Heart right ventricle (tissue), 16 donors: ENCODE results near the gene PHACTR3. TPM values are rescaled to one million over a fixed set of nuclear protein-coding genes. Genes with fewer than 3 reads are reported as not detected.

Experiments used
- ATAC-seq, 8 donors: fragments of 200-7000 bp; cut with Tn5 transposase; one replicate each; pipeline ENCODE4 v1.9.1; 2020; ENCODE audit warnings: mild to moderate bottlenecking in 8 of 8, moderate library complexity in 8 of 8, moderate number of reproducible peaks in 1 of 8
- DNase-seq, 2 donors: peaks; one replicate each; pipeline ENCODE4 v3.0.0-alpha.2; 2020
- H3K27ac ChIP-seq, 10 donors: fragments of 200-600 bp; sonication (generic) in 2 of 10; one replicate each; pipeline versions ENCODE4 v1.5.0 to v1.8.0; 2020 to 2022; ENCODE audit warnings: mild to moderate bottlenecking in 3 of 10
- H3K27me3 ChIP-seq, 7 donors: fragments of 200-600 bp; one replicate each; pipeline ENCODE4 v1.8.0; 2021 to 2022; ENCODE audit warnings: mild to moderate bottlenecking in 2 of 7
- H3K36me3 ChIP-seq, 9 donors: fragments of 200-600 bp; sonication (generic) in 1 of 9; one replicate each; pipeline versions ENCODE4 v1.5.0 to v1.8.0; 2020 to 2022; ENCODE audit warnings: mild to moderate bottlenecking in 2 of 9
- H3K4me1 ChIP-seq, 9 donors: fragments of 200-600 bp; sonication (generic) in 1 of 9; one replicate each; pipeline versions ENCODE4 v1.5.0 to v1.8.0; 2020 to 2022; ENCODE audit warnings: mild to moderate bottlenecking in 4 of 9
- H3K4me3 ChIP-seq, 10 donors: fragments of 200-600 bp; sonication (generic) in 2 of 10; one replicate each; pipeline versions ENCODE4 v1.5.0 to v1.8.0; 2020 to 2022; ENCODE audit warnings: mild to moderate bottlenecking in 7 of 10, moderate library complexity in 2 of 10
- H3K9me3 ChIP-seq, 11 donors: fragments of 200-600 bp in 10 of 11; sonication (generic) in 2 of 11; one replicate each; pipeline versions ENCODE4 v1.5.0 to v1.8.0; 2013 to 2022; ENCODE audit warnings: mild to moderate bottlenecking in 2 of 11, control low read depth in 1 of 11, moderate library complexity in 1 of 11
- CTCF ChIP-seq, 9 donors: fragments of 200-600 bp; sonication (generic) in 2 of 9; IDR thresholded peaks; one replicate each; pipeline versions ENCODE4 v1.5.0 to v1.8.0; 2021 to 2022; ENCODE audit warnings: antibody characterized with exemption in 9 of 9, mild to moderate bottlenecking in 5 of 9, moderate library complexity in 1 of 9
- WGBS, 2 donors: extraction: QIAGEN DNeasy Blood & Tissue Kit; methylation state at CpG; one replicate each; pipeline ENCODE4 v1.1.7; 2013; ENCODE audit warnings: inconsistent platforms in 1 of 2; 5-methylcytosine and 5-hydroxymethylcytosine counted together
- intact Hi-C, 10 donors: fragments of 100-400 bp; cut with DNase I; formaldehyde crosslinking; loops; one replicate each; pipeline versions ENCODE4 v1.11.1 to v1.14.2; 2022
- polyA plus RNA-seq, 2 donors: library from polyadenylated mRNA; stranded (reverse); fragments of 200-250 nt; gene quantifications; one replicate each; pipeline ENCODE4 v1.2.3, GENCODE V29; 2013
- total RNA-seq, 10 donors: library from RNA; stranded (reverse); fragmentation: NEBNext Ultra II Directional in 3 of 10; extraction: Animal tissue kit (Norgen Biotek cat#: 25700) in 3 of 10; gene quantifications; one replicate each; pipeline versions ENCODE4 v1.2.1 to v1.2.4, GENCODE V29; 2021 to 2023
- donor health status: Arrhythmogenic right ventricular cardiomyopathy.
- donor health status: ischemic (EF 13 %, LVEDD 7.1; RV severe dilation, severe dysfunction).
- donor health status: healthy with polysubstance abuse.
- donor health status: DM: no; HTN: yes; CAD: no.
- donor health status: DM: no; HTN: no; CAD: no.
- donor health status: ischemic (EF 25% LVEDD 6.9; RV normal size, moderate dysfunction).
- donor health status: ischemic (EF 25% LVEDD 5.7; RV mildly dilated, moderate dysfunction).
- donor health status: healthy.
- donor health status: DM: yes; HTN: yes; CAD: no.
- donor health status: Ischemic cardiomyopathy.
- donor health status: ischemic (EF 35%, LVEDD 5.7; RV mildly dilated, moderate dysfunction).
- donor health status: nonischemic (EF 11% LVEDD 7.7; RV severe dilation, severe dysfunction).
- donor health status: DM: yes; HTN: yes; CAD: no.
- donor health status: PGD.
- donor health status: ischemic (EF 29% LVEDD 5.4; RV normal size, mild dysfunction).
- donor health status: nonischemic (EF 23%, LVEDD 6.1; RV moderate dilation, normal function).

The PHACTR3 gene
- total and polyA plus RNA-seq, 12 donors: 0.51 to 24.1 (median 3.7) TPM

GRCh38 chr20:59792300-59792699 is 188.0 kb downstream of the PHACTR3 start:
- Histone ChIP-seq H3K4me1 (no peaks in the 10 kb centered on the region), H3K4me3 (no peak overlapping the region), H3K9me3 (peaks cover 0 to 44% (median 24%) of the 10 kb centered on the region in 11 donors), H3K27me3 (peaks cover 0 to 9% (median 0%) of the 10 kb centered on the region in 7 donors), H3K36me3 (no peaks in the 10 kb centered on the region), H3K27ac (no peak overlapping the region)
- WGBS, 2 donors: 92 to 97% methylated on average over 1 of the region's 1 CpG
- no peak for TF ChIP-seq CTCF (IDR thresholded peaks at IDR 0.05)
- DNase-seq (no peak), ATAC-seq (no peak)
- intact Hi-C loops: no loop called here

GRCh38 chr20:59794555-59794954 is 190.2 kb downstream of the PHACTR3 start:
- Histone ChIP-seq H3K27ac (no peak overlapping the region), H3K27me3 (peaks cover 0 to 6% (median 0%) of the 10 kb centered on the region in 7 donors), H3K36me3 (no peaks in the 10 kb centered on the region), H3K4me1 (no peaks in the 10 kb centered on the region), H3K4me3 (no peak overlapping the region), H3K9me3 (peaks cover 0 to 42% (median 26%) of the 10 kb centered on the region in 11 donors)
- no peak for ATAC-seq
- intact Hi-C loops: no loop called here
- TF ChIP-seq CTCF (IDR thresholded peaks at IDR 0.05): no peak
- DNase-seq: no peak
- WGBS, 2 donors: 68 to 77% methylated on average over 2 of the region's 2 CpGs

GRCh38 chr20:59800309-59800708 is 196.0 kb downstream of the PHACTR3 start:
- no peak for TF ChIP-seq CTCF (IDR thresholded peaks at IDR 0.05)
- Histone ChIP-seq H3K27me3 (no peaks in the 10 kb centered on the region), H3K9me3 (peaks cover 0 to 44% (median 26%) of the 10 kb centered on the region in 11 donors), H3K27ac (no peak overlapping the region), H3K36me3 (no peaks in the 10 kb centered on the region), H3K4me3 (no peak overlapping the region), H3K4me1 (no peaks in the 10 kb centered on the region)
- WGBS, 2 donors: 47 to 52% methylated on average over 1 of the region's 1 CpG
- intact Hi-C loops: no loop called here
- ATAC-seq (no peak), DNase-seq (no peak)

- Histone ChIP-seq H3K27ac (no peak overlapping the region), H3K9me3 (peaks cover 0 to 30% (median 17%) of the 10 kb centered on the region in 11 donors), H3K36me3 (no peaks in the 10 kb centered on the region), H3K4me1 (no peaks in the 10 kb centered on the region), H3K4me3 (no peak overlapping the region), H3K27me3 (no peaks in the 10 kb centered on the region)
- DNase-seq (no peak), ATAC-seq (no peak)
- intact Hi-C loops: no loop called here
- no peak for TF ChIP-seq CTCF (IDR thresholded peaks at IDR 0.05)
- WGBS, 2 donors: 78 to 89% methylated on average over 4 of the region's 4 CpGs
Observed at GRCh38 chr20:59802018-59802417, 197.7 kb downstream of the PHACTR3 start.
